OCI-LY7 (cell line): ENCODE measurements around the gene OAF.

Source experiments
- EZH2phosphoT487 ChIP-seq: fragments of 200-600 bp; sonication (generic); IDR thresholded peaks from 2 replicates; pipeline ENCODE4 v1.6.1; 2018; ENCODE audit warnings: low read depth, borderline replicate concordance, mild to moderate bottlenecking, mixed run types, antibody characterized with exemption, low read length, moderate library complexity, mixed read lengths
- TF ChIP-seq, protein P1 (sequence below): fragments of 200-600 bp; sonication (generic); conservative IDR thresholded peaks from 2 replicates; pipeline ENCODE4 v1.5.1; 2014; ENCODE audit warnings: mild to moderate bottlenecking, antibody characterized with exemption, low read length, moderate library complexity, mixed read lengths

DNA sequence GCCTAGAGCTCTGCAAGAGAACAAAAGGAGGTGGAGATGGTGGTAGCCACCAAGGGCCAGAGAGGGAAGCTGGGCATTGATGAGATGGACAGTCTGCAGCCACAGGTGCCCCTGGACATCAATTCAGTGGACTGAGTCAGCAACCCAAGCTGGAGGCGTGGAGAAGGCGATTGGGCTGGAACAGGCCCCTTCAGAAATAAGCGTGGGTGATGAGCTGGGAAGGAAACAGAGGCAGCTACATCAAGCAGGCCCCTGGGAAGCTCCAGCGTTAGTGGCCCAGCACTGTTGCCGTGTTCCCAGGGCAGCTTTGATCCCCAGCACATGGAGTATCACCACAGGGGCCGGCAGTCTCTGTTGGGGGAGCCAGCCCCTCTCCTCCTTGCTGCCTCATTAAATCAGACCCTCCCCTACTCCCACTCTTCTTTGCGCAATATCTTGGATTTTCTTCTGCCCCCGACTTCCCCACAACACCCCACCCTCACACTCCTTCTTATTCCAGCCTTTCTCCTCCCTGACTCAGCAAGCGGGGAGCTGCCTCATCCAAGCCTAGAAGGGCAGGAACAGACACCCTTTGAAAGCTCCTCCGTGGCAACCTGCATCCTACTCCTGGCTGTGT is 31.7 kb upstream of the OAF start:
- TF ChIP-seq, protein P1, sequence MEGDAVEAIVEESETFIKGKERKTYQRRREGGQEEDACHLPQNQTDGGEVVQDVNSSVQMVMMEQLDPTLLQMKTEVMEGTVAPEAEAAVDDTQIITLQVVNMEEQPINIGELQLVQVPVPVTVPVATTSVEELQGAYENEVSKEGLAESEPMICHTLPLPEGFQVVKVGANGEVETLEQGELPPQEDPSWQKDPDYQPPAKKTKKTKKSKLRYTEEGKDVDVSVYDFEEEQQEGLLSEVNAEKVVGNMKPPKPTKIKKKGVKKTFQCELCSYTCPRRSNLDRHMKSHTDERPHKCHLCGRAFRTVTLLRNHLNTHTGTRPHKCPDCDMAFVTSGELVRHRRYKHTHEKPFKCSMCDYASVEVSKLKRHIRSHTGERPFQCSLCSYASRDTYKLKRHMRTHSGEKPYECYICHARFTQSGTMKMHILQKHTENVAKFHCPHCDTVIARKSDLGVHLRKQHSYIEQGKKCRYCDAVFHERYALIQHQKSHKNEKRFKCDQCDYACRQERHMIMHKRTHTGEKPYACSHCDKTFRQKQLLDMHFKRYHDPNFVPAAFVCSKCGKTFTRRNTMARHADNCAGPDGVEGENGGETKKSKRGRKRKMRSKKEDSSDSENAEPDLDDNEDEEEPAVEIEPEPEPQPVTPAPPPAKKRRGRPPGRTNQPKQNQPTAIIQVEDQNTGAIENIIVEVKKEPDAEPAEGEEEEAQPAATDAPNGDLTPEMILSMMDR: no peak
- TF ChIP-seq EZH2phosphoT487: no peak
